Bronchial epithelial cell (primary cell): ENCODE measurements around the gene NEFH. TPM values are rescaled to one million over a fixed set of nuclear protein-coding genes. Genes with fewer than 3 reads are reported as not detected.
"Not testable (repeated sequence)": the region's sequence is repeated elsewhere in the genome, so short reads cannot be mapped to it uniquely, and the experiment has no call there.

ENCODE experiments used
- DNase-seq: peaks from one replicate; pipeline ENCODE4 v3.0.0-alpha.2; 2010; ENCODE audit warnings: low read depth
- FAIRE-seq: peaks from 2 replicates; lab custom pipeline; 2011; peaks lifted over from hg19 to GRCh38; lab: Jason Lieb, UNC
- H3K27me3 ChIP-seq: 2 replicates; pipeline ENCODE4 v1.5.1; 2011; ENCODE audit warnings: low read length; ENCODE audit not compliant: control insufficient read depth, insufficient read depth
- H3K36me3 ChIP-seq: 2 replicates; pipeline ENCODE4 v1.5.1; 2011; ENCODE audit warnings: low read length; ENCODE audit not compliant: control insufficient read depth, insufficient read depth
- H3K4me3 ChIP-seq: 2 replicates; pipeline ENCODE4 v1.5.1; 2011; ENCODE audit warnings: mild to moderate bottlenecking, low read depth, low read length, control low read depth
- CTCF ChIP-seq: IDR thresholded peaks from 2 replicates; pipeline ENCODE4 v1.5.1; 2011; ENCODE audit warnings: mild to moderate bottlenecking, moderate library complexity, low read length, control low read depth, inconsistent platforms; ENCODE audit not compliant: insufficient read depth, severe bottlenecking
- total RNA-seq: library from RNA; depleted of rRNA; stranded (reverse); fragments of >200 nt; gene quantifications from 2 replicates; pipeline ENCODE4 v1.2.1, GENCODE V29; 2014

The NEFH gene
- under 0.01 and 0.13 TPM in 2 replicates for total RNA-seq

GRCh38 chr22:29479417-29480261 lies at the start of gene NEFH:
TSS of gene NEFH (plus strand) at chr22:29480218. CDS start at chr22:29480263, 45 bp downstream.
- no peak for FAIRE-seq
- no peak for TF ChIP-seq CTCF

GRCh38 chr22:29431986-29432385 lies 48.0 kb upstream of the NEFH start:
- no peak for DNase-seq
- FAIRE-seq, result no peak
- H3K27me3 ChIP-seq, result peaks cover 4% of the 10 kb centered on the region
- H3K36me3 ChIP-seq, result no peaks in the 10 kb centered on the region
- no peak overlapping the region for H3K4me3 ChIP-seq
- TF ChIP-seq CTCF, result no peak

More at GRCh38 chr22:29479417-29480261, at the start of gene NEFH:
- no peak for DNase-seq
- Histone ChIP-seq H3K4me3 (peak within 1 kb of the TSS; percentile 9), H3K36me3 (no peaks in the 10 kb centered on the region), H3K27me3 (peaks cover 33% of the 10 kb centered on the region)

- no peak for FAIRE-seq
Observed at GRCh38 chr22:29433856-29434255, 46.2 kb upstream of the NEFH start.

GRCh38 chr22:29434288-29434687 lies 45.7 kb upstream of the NEFH start:
- no peak for FAIRE-seq
- H3K27me3 ChIP-seq, result peaks cover 4% of the 10 kb centered on the region
- H3K36me3 ChIP-seq, result no peaks in the 10 kb centered on the region
- peak; percentile 18 for DNase-seq
- no peak for TF ChIP-seq CTCF
- H3K4me3 ChIP-seq, result no peak overlapping the region

More at GRCh38 chr22:29433856-29434255, 46.2 kb upstream of the NEFH start:
- DNase-seq, result no peak
- H3K27me3 ChIP-seq, result peaks cover 4% of the 10 kb centered on the region
- TF ChIP-seq CTCF, result no peak
- no peak overlapping the region for H3K4me3 ChIP-seq
- H3K36me3 ChIP-seq, result no peaks in the 10 kb centered on the region

GRCh38 chr22:29435236-29436136 lies 44.5 kb upstream of the NEFH start:
- no peaks in the 10 kb centered on the region for H3K36me3 ChIP-seq
- H3K4me3 ChIP-seq, result no peak overlapping the region
- DNase-seq, result no peak
- peaks cover 4% of the 10 kb centered on the region for H3K27me3 ChIP-seq
- no peak for FAIRE-seq
- TF ChIP-seq CTCF, result no peak

- not testable (repeated sequence) for H3K36me3 ChIP-seq, H3K27me3 ChIP-seq, FAIRE-seq, DNase-seq, H3K4me3 ChIP-seq
Observed at GRCh38 chr22:29438283-29438682, 41.7 kb upstream of the NEFH start, which contains the start of gene RFPL1. TSS of gene RFPL1 (plus strand) at chr22:29438583.
